ENCODE data around the gene CORO2B.

DNA sequence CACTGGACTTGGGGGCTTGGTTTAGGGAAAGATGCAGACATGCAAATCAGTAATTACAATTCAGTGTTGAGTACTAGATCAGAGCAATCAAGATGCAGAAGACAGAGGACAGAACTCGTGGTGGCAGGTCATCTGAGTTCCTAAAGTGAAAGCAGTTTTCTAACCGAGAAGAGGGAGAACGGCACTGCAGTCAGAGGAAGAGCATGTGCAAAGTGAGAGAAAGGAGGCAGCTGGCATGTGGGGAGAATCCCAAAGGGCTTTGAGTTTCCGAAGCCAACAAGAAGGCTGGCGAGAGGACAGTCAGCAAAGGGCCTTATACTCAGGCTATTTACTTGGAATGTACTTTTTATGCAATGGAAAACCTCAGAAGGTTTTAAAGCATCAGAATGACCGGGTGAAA is 154.9 kb downstream of the CORO2B start:
- TF ChIP-seq ZNF274 (IDR thresholded peaks at IDR 0.05; ENCODE audit: low read depth, low read length) (no peak), YY1 (IDR thresholded peaks at IDR 0.05; ENCODE audit: insufficient read depth, insufficient read length) (no peak)

Data from NT2/D1 (cell line).